K562 (cell line): ENCODE results near the gene HIP1R.

Experiments
- CBX2 ChIP-seq: fragments of 200-600 bp; sonication (generic); IDR thresholded peaks from one replicate; pipeline ENCODE4 v1.6.1; 2012; ENCODE audit warnings: mild to moderate bottlenecking, low read length, inconsistent platforms; ENCODE audit not compliant: insufficient read depth, poor library complexity, severe bottlenecking
- EGR1 ChIP-seq: fragments of 450-650 bp; conservative IDR thresholded peaks from 2 replicates; pipeline ENCODE4 v1.6.1; 2017; ENCODE audit warnings: mild to moderate bottlenecking
- EZH2 ChIP-seq: IDR thresholded peaks from 2 replicates; pipeline ENCODE4 v1.6.1; 2012; ENCODE audit warnings: low read depth, mild to moderate bottlenecking, inconsistent platforms, low read length, borderline replicate concordance
- RAD21 ChIP-seq, 2 experiments: fragments of 250-450 bp in 1 of 2; fragments of 450-650 bp in 1 of 2; sonication (Bioruptor Pico) in 1 of 2; formaldehyde crosslinking in 1 of 2; IDR thresholded peaks in 1 of 2; conservative IDR thresholded peaks in 1 of 2; 2 replicates each; pipeline versions ENCODE4 v1.4.0 to v1.8.0; 2020 to 2022; ENCODE audit warnings: mild to moderate bottlenecking in 2 of 2, moderate library complexity in 1 of 2
- SOX6 ChIP-seq: fragments of 450-650 bp; IDR thresholded peaks from 2 replicates; pipeline ENCODE4 v1.6.1; 2014; ENCODE audit warnings: mild to moderate bottlenecking
- ZBTB8A ChIP-seq: fragments of 450-650 bp; IDR thresholded peaks from 2 replicates; pipeline ENCODE4 v1.6.1; 2018; ENCODE audit warnings: mild to moderate bottlenecking, moderate library complexity; ENCODE audit not compliant: partially characterized antibody

- TF ChIP-seq RAD21 (CRISPR knock-in tag; conservative IDR thresholded peaks at IDR 0.05 in 1 of 2, IDR thresholded peaks at IDR 0.05 in 1 of 2) (no peak), ZBTB8A (no peak), CBX2 (no peak), EZH2 (no peak), SOX6 (no peak), EGR1 (no peak)
Measured at GRCh38 chr12:122889761-122890520, 54.7 kb downstream of the HIP1R start.
